ENCODE measurements around the gene TSR1. TPM values are rescaled to one million over a fixed set of nuclear protein-coding genes. Genes with fewer than 3 reads are reported as not detected.
"Not testable (repeated sequence)": the region's sequence is repeated elsewhere in the genome, so short reads cannot be mapped to it uniquely, and the experiment has no call there.

The TSR1 gene
- polyA plus RNA-seq, 12 donors: 26.7 to 41.9 (median 38.8) TPM; not detected in 1

- DNase-seq: no peak
These were observed 8.3 kb upstream of the TSR1 start for GRCh38 chr17:2344528-2344927.

- no peak for DNase-seq
These were observed 7.2 kb upstream of the TSR1 start for GRCh38 chr17:2343421-2343820.

GRCh38 chr17:2338315-2338657, 2.0 kb upstream of the TSR1 start:
- DNase-seq: no peak

- DNase-seq: peak; percentile 21
These were observed 1.5 kb upstream of the TSR1 start for GRCh38 chr17:2337544-2338314.

- peak; percentile 57 for DNase-seq
These were observed 741 bp upstream of the TSR1 start, which contains the start of gene SGSM2 for GRCh38 chr17:2336852-2337543. SGSM2 (plus strand) TSS chr17:2337501; CDS start chr17:2337689, 188 bp downstream.

GRCh38 chr17:2335726-2336214, 487 bp downstream of the TSR1 start:
- DNase-seq: no peak

GRCh38 chr17:2331303-2331702, 5.0 kb downstream of the TSR1 start:
- no peak for DNase-seq

GRCh38 chr17:2323629-2324314, 12.5 kb downstream of the TSR1 start:
- no peak for DNase-seq

- DNase-seq: no peak
These were observed 14.9 kb downstream of the TSR1 start for GRCh38 chr17:2321399-2321798.

- no peak for DNase-seq
These were observed 17.2 kb downstream of the TSR1 start for GRCh38 chr17:2319051-2319450.

- no peak for DNase-seq
These were observed 18.5 kb downstream of the TSR1 start for GRCh38 chr17:2317796-2318195.

GRCh38 chr17:2316916-2317205, 19.4 kb downstream of the TSR1 start:
- DNase-seq: not testable (repeated sequence)

GRCh38 chr17:2312736-2313135, 23.5 kb downstream of the TSR1 start:
- no peak for DNase-seq

- no peak for DNase-seq
These were observed 26.7 kb downstream of the TSR1 start for GRCh38 chr17:2309338-2310154.

GRCh38 chr17:2304931-2305330, 31.3 kb downstream of the TSR1 start:
- DNase-seq: no peak

GRCh38 chr17:2303204-2304188, 32.8 kb downstream of the TSR1 start, which contains the start of the genes SMG6 and SRR:
SMG6 (minus strand) TSS chr17:2303785; CDS start chr17:2303720, 65 bp downstream.
SRR (plus strand) TSS chr17:2303950; CDS start chr17:2315561, 11,611 bp downstream.
- peak; percentile 90 for DNase-seq

- no peak for DNase-seq
These were observed 33.5 kb downstream of the TSR1 start for GRCh38 chr17:2302778-2303203.

GRCh38 chr17:2299756-2300155, 36.5 kb downstream of the TSR1 start:
- DNase-seq: no peak

- no peak for DNase-seq
These were observed 37.1 kb downstream of the TSR1 start for GRCh38 chr17:2299136-2299535.

- DNase-seq: no peak
These were observed 39.2 kb downstream of the TSR1 start for GRCh38 chr17:2297023-2297422.

All from muscle of arm (tissue), 12 donors.